ENCODE data around the gene TENT4A. TPM values are rescaled to one million over a fixed set of nuclear protein-coding genes. Genes with fewer than 3 reads are reported as not detected.
A peak's percentile ranks its signal among the peaks of the same experiment; 100 is the strongest.

The TENT4A gene
- total and polyA plus RNA-seq, 2 of the 13 experiments (the other 11 are each of a cell fraction or from before 2014, with no cell fraction given): 6.3 to 13.3 TPM

GRCh38 chr5:6686915-6687409 is 26.3 kb upstream of the TENT4A start (continued):
- TF ChIP-seq HHEX (CRISPR knock-in tag; IDR thresholded peaks at IDR 0.05) (no peak), ZNF292 (CRISPR knock-in tag; IDR thresholded peaks at IDR 0.05; ENCODE audit: borderline replicate concordance, low read depth) (no peak), ZBED4 (CRISPR knock-in tag; IDR thresholded peaks at IDR 0.05; ENCODE audit: borderline replicate concordance) (peak; percentile 69; the same call in 1 of the 2 replicates), ZBTB8A (CRISPR knock-in tag; IDR thresholded peaks at IDR 0.05; ENCODE audit: borderline replicate concordance, low read depth) (no peak), NFIC (IDR thresholded peaks at IDR 0.05; ENCODE audit: low read length) (no peak), ZFP37 (CRISPR knock-in tag; IDR thresholded peaks at IDR 0.05; ENCODE audit: borderline replicate concordance) (peak; percentile 69; the same call in 1 of the 2 replicates), ZNF331 (CRISPR knock-in tag; IDR thresholded peaks at IDR 0.05) (peak; percentile 74; the same call in 1 of the 2 replicates), SMAD9 (CRISPR knock-in tag; IDR thresholded peaks at IDR 0.05) (no peak), CCDC6 (CRISPR knock-in tag; IDR thresholded peaks at IDR 0.05) (peak; percentile 55; the same call in 1 of the 2 replicates), TSC22D2 (CRISPR knock-in tag; IDR thresholded peaks at IDR 0.05; ENCODE audit: borderline replicate concordance) (0 out of 2 replicates have a peak, but pooled peaks have one; percentile 79), ZBTB14 (CRISPR knock-in tag; IDR thresholded peaks at IDR 0.05) (no peak), PRDM4 (CRISPR knock-in tag; IDR thresholded peaks at IDR 0.05; ENCODE audit: borderline replicate concordance) (0 out of 2 replicates have a peak, but pooled peaks have one; percentile 83), MED1 (CRISPR knock-in tag; IDR thresholded peaks at IDR 0.05) (peak; percentile 45; the same call in 1 of the 2 replicates), ZNF879 (CRISPR knock-in tag; IDR thresholded peaks at IDR 0.05) (no peak), SRF (IDR thresholded peaks at IDR 0.05; ENCODE audit: low read depth, low read length) (no peak), MEIS1 (CRISPR knock-in tag; IDR thresholded peaks at IDR 0.05; ENCODE audit: borderline replicate concordance) (no peak), SIX1 (CRISPR knock-in tag; IDR thresholded peaks at IDR 0.05; ENCODE audit: borderline replicate concordance) (no peak), ZNF276 (CRISPR knock-in tag; IDR thresholded peaks at IDR 0.05; ENCODE audit: low read depth) (no peak), NRL (CRISPR knock-in tag; IDR thresholded peaks at IDR 0.05; ENCODE audit: borderline replicate concordance) (no peak), ZNF556 (CRISPR knock-in tag; IDR thresholded peaks at IDR 0.05; ENCODE audit: borderline replicate concordance) (no peak)

All from HepG2 (cell line).